ENCODE data around the gene IPCEF1. TPM values are rescaled to one million over a fixed set of nuclear protein-coding genes. Genes with fewer than 3 reads are reported as not detected.

The IPCEF1 gene
- total and polyA plus RNA-seq, 2 of the 8 experiments (the other 6 are each of a cell fraction or from before 2014, with no cell fraction given): 0.41 to 0.78 TPM

DNA sequence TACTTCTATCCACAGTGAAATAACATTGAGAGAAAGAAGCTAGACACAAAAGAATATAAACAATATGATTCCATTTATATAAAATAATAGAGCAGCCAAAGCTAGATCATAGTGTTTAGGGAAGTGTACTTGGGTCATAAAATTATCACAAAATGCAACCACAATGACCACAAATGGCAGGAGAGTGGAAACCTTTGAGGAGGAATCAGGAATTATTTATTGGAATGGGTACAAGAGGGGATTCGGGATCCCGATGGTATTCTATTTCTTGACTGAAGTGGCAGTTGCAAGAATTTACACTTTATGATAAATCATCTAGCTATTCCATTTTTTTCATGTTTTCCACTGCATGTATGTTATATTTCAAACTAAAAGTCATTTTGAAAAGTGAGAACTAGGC is 76.1 kb downstream of the IPCEF1 start:
- H4K5ac ChIP-seq (ENCODE audit: insufficient read length, low read depth, low read length): no peak overlapping the region
- no peaks in the 10 kb centered on the region for H3K23me2 ChIP-seq (ENCODE audit: low read depth, low read length)
- DNase-seq (ENCODE audit: low read depth in 1 of 2, low spot score in 2 of 2) (no peak), FAIRE-seq (no peak)
- no peak overlapping the region for H2AFZ ChIP-seq (ENCODE audit: low read length)
- no peaks in the 10 kb centered on the region; a peak in 1 of 4 replicates for H3K9me3 ChIP-seq (ENCODE audit: insufficient read depth in 2 of 2, low read depth in 1 of 2, low read length in 1 of 2)
- no peak overlapping the region for H3K27ac ChIP-seq (ENCODE audit: low read depth, low read length)
- H3K14ac ChIP-seq (ENCODE audit: insufficient read length): no peak overlapping the region
- no peak overlapping the region for H2BK15ac ChIP-seq (ENCODE audit: low read length)
- no peak overlapping the region for H3K9ac ChIP-seq (replicated peaks in 1 of 4; ENCODE audit: extremely low read depth in 1 of 4, low read depth in 3 of 4, low read length in 3 of 4)
- POLR2A ChIA-PET (ENCODE audit: partially characterized antibody): no interaction called here
- no peak overlapping the region for H2BK120ac ChIP-seq (replicated peaks; ENCODE audit: low read depth, low read length)
- no peak overlapping the region for H4K8ac ChIP-seq (ENCODE audit: extremely low read depth, insufficient read depth, low read length)
- no peak overlapping the region for H4K91ac ChIP-seq (replicated peaks; ENCODE audit: insufficient read length, low read length)
- WGBS, 2 experiments (ENCODE audit: extremely low coverage in 1 of 2, insufficient coverage in 1 of 2, insufficient read length in 1 of 2, insufficient replicate concordance in 2 of 2, low coverage in 1 of 2, low lambda C conversion rate in 2 of 2, missing lambda C conversion rate in 1 of 2): 95% methylated on average over 2 of the region's 2 CpGs; no CpG with 5 or more reads in 1 of the 2 experiments
- H2BK12ac ChIP-seq (ENCODE audit: low read depth, low read length): no peak overlapping the region
- H2BK20ac ChIP-seq (ENCODE audit: low read length): no peak overlapping the region
- H3K79me1 ChIP-seq (ENCODE audit: low read depth, low read length): no peaks in the 10 kb centered on the region
- H3K36me3 ChIP-seq (ENCODE audit: control insufficient read depth in 2 of 4, insufficient read depth in 4 of 4, low read length in 3 of 4): no peaks in the 10 kb centered on the region
- H2BK5ac ChIP-seq (ENCODE audit: low read depth, low read length): no peak overlapping the region
- H3K23ac ChIP-seq (ENCODE audit: insufficient read length): no peak overlapping the region
- no peak overlapping the region for H3K4me3 ChIP-seq (ENCODE audit: extremely low read depth in 1 of 4, insufficient read depth in 2 of 4, low read depth in 3 of 4, low read length in 4 of 4)
- H3K4ac ChIP-seq (replicated peaks; ENCODE audit: insufficient read length, low read depth, low read length): no peak overlapping the region
- no peaks in the 10 kb centered on the region for H4K20me1 ChIP-seq (replicated peaks in 1 of 2; ENCODE audit: control insufficient read depth in 1 of 2, insufficient read depth in 2 of 2, low read length in 2 of 2)
- H3K4me1 ChIP-seq (replicated peaks in 1 of 4; ENCODE audit: control insufficient read depth in 3 of 4, insufficient read depth in 4 of 4, low read length in 3 of 4): no peaks in the 10 kb centered on the region
- H2AK5ac ChIP-seq (ENCODE audit: low read depth, low read length): no peak overlapping the region
- H3K18ac ChIP-seq (ENCODE audit: extremely low read depth, low read length): no peak overlapping the region
- no peaks in the 10 kb centered on the region for H3K79me2 ChIP-seq (ENCODE audit: control insufficient read depth in 1 of 2, insufficient read depth in 2 of 2, low read length in 2 of 2)
- H3K56ac ChIP-seq (replicated peaks; ENCODE audit: insufficient read length, low read depth, low read length): no peak overlapping the region
- no peak overlapping the region for H3K4me2 ChIP-seq (ENCODE audit: insufficient read depth in 1 of 2, low read depth in 2 of 2, low read length in 2 of 2)
- no peaks in the 10 kb centered on the region for H3K27me3 ChIP-seq (replicated peaks in 1 of 4; ENCODE audit: control insufficient read depth in 3 of 4, extremely low read depth in 1 of 4, insufficient read depth in 3 of 4, low read length in 3 of 4)
- CTCF ChIA-PET (ENCODE audit: partially characterized antibody): interaction anchor here (1.0 to 1.5 kb wide), 2 partner anchors 15 to 126 kb away, joined by 3 to 4 read pairs; no protein-coding TSS in a partner anchor
- TF ChIP-seq NRF1 (IDR thresholded peaks at IDR 0.05; ENCODE audit: low read depth, low read length) (no peak), TAF1 (IDR thresholded peaks at IDR 0.05; ENCODE audit: low read depth, low read length) (no peak), KDM1A (IDR thresholded peaks at IDR 0.05; ENCODE audit: borderline replicate concordance, low read length) (no peak), FOSL1 (IDR thresholded peaks at IDR 0.05; ENCODE audit: insufficient read depth, low read depth, low read length) (no peak), RXRA (IDR thresholded peaks at IDR 0.05; ENCODE audit: insufficient read depth, low read depth, low read length) (no peak), SIN3A (conservative IDR thresholded peaks at IDR 0.05 in 1 of 2, IDR thresholded peaks at IDR 0.05 in 1 of 2; ENCODE audit: low read depth in 1 of 2, low read length in 2 of 2) (no peak), SIX5 (IDR thresholded peaks at IDR 0.05; ENCODE audit: low read depth, low read length) (no peak), KDM4A (IDR thresholded peaks at IDR 0.05; ENCODE audit: low read depth, low read length, severe bottlenecking) (no peak), CBX8 (IDR thresholded peaks at IDR 0.05; ENCODE audit: borderline replicate concordance, low read depth, low read length) (no peak), EZH2 (IDR thresholded peaks at IDR 0.05; ENCODE audit: low read depth, low read length, severe bottlenecking) (no peak), CTBP2 (IDR thresholded peaks at IDR 0.05; ENCODE audit: borderline replicate concordance, insufficient read depth, insufficient read length, low read length) (no peak), GTF2F1 (IDR thresholded peaks at IDR 0.05; ENCODE audit: borderline replicate concordance, low read depth, low read length) (no peak), TAF7 (optimal IDR thresholded peaks at IDR 0.05; ENCODE audit: borderline replicate concordance, low read depth, low read length) (no peak), BACH1 (IDR thresholded peaks at IDR 0.05; ENCODE audit: low read length) (no peak), EGR1 (IDR thresholded peaks at IDR 0.05; ENCODE audit: borderline replicate concordance, low read depth, low read length) (no peak)
